ENCODE results near the gene CCDC121.
"Not testable (repeated sequence)": the region's sequence is repeated elsewhere in the genome, so short reads cannot be mapped to it uniquely, and the experiment has no call there.

Gene CCDC121

DNA sequence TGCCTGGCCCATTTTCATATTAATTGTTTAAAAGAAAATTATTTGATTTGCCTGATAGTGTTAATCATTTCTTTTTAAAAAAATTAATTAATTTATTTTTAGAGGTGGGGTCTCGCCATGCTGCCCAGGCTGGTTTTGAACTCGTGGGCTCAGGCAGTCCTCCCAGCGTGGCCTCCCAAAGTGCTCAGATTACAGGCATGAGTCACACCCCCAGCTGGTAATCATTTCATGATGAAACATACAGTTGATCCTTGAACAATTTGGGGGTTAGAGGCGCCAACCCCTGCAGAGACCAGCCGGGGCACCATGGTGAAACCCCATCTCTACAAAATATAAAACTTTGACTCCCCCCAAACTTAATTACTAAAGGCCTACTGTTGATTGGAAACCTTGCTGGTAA, 8.0 kb upstream of the CCDC121 start:
- no peak for DNase-seq (ENCODE audit: low read depth)

DNA sequence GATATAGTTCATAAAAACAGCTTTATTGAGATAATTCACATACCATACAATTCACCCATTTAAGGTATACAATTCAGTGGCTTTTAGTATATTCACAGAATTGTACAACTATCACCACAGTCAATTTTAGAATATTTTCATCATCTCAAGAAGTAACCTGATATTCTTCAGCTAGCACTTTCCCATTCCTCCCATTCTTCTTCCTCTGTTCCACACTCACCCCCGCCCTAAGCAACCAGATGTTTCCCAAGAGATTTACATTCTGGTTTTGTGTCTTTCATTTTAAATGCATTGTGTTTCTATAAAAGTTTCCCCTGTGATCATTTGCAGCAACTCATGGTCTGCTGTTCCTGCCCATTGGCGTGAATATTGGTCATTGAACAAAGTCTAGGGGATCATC, 5.5 kb upstream of the CCDC121 start:
- no peak for DNase-seq (ENCODE audit: low read depth)

DNA sequence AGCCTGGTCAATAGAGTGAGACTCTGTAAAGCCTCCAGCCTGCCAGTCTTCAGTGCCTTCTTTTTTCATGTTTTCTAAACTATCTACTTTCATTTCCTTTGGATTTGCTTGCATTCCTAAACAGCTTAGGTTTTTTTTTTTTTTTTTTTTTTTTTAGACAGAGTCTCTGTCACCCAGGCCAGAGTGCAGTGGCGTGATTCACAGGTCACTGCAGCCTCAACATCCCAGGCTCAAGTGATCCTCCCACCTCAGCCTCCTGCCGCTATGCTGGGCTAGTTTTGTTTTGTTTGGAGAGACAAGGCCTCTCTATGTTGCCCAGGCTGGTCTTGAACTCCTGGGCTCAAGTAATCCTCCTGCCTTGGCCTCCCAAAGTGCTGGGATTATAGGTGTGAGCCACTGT, 1.4 kb upstream of the CCDC121 start:
- DNase-seq (ENCODE audit: low read depth), result not testable (repeated sequence)

DNA sequence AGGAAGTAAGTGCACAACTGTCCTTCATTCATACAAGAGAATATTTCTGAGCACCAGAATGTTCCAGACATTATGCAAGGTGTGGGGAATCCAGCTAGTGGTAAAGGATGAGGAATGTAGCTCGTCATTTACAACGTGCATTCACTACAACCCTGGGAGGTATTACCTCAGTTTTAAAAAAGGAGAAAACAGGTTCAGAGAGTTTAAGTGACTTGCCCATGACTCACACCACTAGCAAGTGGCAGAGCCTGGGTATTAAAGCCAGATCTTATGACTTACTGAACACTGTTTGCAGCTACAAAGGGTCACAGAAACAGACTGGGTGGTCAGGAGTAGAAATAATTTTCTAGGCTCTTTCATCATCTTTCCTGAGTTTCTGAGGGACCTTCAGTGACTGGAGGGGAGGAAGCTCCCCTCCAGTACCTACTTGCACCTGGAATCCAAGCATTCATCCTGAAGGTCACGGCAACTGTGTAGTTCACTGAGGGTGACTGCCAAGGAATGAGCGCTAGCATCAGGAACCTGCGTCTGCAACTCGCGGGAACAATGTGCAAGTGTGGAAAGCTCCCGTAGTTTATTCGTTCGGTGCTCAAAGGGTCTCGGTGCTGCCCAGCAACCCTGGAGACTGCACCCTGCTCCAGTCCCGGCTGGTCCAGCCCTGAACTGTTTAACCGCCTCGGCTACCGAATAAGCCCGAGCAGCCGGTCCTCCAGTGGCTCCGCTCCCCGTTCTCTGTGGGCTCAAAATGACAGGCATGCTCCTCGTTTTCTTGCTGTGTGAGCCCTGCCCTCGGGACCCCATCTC, 647 bp downstream of the CCDC121 start:
- no peak for DNase-seq (ENCODE audit: low read depth)

DNA sequence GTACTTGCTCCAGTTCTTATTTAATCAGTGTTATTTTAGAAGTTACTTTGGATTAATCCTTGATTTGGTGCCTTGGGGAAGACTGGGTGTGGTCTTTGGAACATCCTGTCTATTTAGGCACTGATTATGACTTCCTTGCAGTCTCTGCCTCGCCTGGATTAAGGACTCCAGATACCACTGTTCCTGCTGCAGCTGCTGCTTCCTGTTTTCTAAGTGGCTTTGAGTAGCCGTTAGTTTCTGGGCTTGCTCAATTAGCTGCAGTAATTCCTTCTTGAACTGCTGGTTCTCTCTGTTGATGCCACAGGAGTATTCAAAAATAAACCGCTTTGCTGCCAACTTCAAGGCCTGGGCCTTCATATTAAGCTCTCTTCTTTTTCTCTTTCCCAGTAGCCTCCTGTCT, 1.9 kb downstream of the CCDC121 start:
- DNase-seq (ENCODE audit: low read depth), result not testable (repeated sequence)

DNA sequence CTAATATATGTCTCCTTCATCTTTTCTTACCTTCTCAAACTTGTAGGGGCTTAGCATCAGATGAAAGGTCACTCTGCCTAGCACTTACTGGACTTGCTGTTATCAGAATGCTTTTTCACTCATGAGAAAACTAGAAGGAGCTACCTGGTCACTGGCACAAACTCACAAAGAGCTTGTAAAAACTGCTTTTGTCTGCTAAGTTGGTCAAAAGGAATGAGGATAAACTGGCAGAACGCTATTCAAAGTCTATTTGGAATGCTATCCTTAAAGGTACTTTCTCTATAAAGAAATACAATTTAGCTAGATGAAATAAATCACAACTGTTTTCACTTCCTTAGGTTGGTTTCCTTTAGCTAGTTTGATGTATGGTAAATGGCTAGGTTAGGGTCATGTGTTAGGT, 2.5 kb downstream of the CCDC121 start:
- DNase-seq (ENCODE audit: low read depth), result not testable (repeated sequence)

DNA sequence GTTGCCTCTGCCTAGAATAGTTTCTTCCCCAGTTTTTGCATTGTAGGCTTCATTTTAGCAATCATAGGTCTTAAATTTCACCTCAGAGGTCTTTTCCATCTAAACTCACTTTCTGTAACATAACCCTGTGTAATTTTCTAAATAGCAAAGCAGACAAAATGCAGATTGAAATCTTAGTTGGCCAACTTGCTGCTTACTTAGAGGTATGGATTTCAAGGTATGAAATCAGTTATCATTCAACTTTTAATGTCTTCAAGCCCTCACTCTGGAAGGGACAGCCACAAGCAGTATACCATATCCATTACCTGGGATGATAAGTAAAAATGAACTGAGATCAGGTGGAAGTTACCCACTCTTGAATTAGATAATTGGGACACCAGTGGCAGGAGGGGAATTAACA, 3.9 kb downstream of the CCDC121 start:
- no peak for DNase-seq (ENCODE audit: low read depth)

DNA sequence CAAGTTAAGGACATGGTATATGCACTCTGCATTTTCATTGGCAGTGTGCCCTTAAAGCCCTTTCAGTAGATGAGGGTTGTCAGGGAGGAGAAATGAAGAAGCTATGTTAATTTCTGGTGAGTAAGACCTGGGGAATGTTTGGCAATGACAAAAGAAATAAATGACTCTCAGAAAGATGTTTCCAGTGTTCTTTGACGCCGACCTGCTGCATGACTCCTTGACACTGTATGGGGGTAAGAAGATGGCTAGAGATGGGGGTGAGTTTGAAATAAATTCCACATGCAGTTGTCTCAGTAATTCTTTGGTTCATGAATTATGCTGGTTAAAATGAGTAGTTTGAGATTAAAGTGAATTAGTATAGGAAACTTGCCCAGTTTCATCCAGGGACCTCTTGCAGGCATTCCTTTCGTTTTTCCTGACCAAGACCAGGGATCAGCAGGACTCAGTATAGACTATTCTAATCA, 5.9 kb downstream of the CCDC121 start:
- no peak for DNase-seq (ENCODE audit: low read depth)

DNA sequence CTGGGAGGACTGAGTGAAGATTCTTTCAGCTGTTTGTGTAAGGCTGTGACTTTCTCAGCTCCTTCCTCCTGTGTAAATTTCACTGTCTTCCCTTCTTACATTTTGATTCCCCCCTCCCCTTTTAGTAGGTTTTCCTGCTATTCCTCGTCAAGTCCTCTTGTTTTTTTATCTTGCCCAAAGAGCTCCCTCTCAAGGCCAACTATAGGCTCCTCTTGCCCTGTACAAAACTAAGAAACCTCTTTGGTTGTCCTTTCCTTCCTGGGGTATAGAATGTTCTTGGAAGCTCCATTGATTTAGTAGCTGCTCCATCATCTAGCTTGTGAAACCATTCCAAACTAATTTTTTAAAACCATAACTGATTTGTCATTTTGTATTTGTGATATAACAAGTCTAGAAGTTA, 7.3 kb downstream of the CCDC121 start:
- DNase-seq (ENCODE audit: low read depth), result no peak

DNA sequence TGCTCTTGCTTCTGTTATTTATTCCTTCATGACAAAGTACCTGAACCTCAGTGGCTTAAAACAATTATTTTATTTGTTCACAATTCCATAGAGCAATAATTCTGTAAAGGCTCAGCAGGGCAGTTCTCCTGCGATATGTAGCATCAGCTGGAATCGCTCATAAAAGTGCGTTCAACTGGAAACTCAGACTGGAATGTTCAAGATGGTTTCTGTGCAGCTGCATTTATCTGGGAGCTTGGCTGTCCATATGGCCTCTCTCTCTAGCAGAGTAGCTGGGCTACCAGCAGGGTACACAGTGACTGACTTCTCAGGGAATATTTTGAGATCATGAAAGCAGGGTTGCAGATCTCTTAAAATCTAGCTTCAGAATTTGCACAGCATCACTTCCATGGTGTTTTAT, 13.5 kb downstream of the CCDC121 start:
- no peak for DNase-seq (ENCODE audit: low read depth)

DNA sequence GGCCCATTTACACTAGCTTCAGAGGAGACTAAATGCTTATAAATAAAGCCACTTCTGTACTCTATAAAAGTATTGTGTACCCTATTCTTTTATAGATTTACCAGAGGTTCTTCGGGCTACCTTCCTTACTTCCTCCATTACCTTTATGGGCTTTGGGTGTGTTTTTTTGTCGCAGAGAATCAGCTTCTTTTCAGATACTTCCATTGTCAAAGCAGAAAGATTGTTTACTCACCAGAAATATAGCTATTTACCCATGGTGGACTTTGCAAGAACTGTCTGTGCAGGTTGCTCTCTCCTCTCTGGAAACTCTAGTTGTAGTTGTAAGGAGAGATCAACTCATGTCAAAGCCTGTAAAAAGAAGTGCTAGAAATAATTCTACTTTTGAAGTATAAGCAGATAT, 14.8 kb downstream of the CCDC121 start:
- DNase-seq (ENCODE audit: low read depth), result no peak

DNA sequence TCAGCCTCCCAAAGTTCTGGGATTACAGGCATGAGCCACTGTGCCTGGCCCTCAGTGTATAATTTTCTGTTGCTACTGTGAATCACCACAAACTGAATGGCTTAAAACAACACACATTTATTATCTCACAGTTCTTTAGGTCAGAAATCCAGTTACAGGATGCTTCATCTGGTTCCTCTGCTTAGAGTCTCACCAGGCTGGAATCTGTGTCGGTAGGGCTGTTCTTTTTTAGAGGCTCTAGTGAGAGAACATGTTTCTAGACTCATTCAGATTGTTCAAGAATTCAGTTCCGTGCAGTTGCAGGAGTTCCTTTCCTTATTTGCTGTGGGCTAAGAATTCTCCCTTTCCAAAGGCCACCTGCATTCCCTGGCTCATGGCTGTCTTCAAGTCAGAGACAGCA, 22.2 kb downstream of the CCDC121 start:
- DNase-seq (ENCODE audit: low read depth), result no peak

DNA sequence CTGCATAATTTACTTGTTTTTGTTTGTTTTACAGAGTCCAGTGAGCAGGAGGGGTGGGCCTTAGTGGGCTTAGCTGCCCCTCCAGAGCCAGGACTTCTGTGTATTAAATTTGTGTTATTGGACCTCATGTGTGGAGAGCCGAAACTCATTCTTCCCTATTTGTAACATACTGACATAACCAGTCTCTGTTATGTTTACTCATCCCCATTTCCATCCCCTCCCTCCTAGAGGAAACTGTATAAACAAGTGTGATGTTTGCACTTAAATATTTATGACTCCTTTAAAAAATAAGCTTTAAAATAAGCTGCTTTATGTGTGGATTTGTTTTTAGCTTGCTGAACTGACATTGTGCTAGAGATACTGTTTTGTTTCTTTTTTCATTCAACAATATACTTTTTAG, 32.2 kb downstream of the CCDC121 start:
- DNase-seq (ENCODE audit: low read depth), result no peak

DNA sequence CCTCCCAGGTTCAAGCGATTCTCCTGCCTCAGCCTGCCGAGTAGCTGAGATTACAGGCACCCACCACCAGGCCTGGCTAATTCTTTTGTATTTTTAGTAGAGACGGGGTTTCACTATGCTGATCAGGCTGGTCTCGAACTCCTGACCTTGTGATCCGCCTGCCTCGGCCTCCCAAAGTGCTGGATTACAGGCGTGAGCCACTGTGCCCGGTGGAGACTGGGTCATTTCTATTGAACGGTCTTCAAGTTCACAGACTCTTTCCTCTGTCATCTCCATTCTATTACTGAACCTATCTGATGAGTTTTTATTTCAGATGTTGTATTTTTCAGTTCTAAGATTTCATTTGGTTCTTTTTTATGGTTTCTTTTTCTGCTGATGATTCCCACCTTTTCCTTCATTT, 33.4 kb downstream of the CCDC121 start:
- DNase-seq (ENCODE audit: low read depth), result not testable (repeated sequence)

DNA sequence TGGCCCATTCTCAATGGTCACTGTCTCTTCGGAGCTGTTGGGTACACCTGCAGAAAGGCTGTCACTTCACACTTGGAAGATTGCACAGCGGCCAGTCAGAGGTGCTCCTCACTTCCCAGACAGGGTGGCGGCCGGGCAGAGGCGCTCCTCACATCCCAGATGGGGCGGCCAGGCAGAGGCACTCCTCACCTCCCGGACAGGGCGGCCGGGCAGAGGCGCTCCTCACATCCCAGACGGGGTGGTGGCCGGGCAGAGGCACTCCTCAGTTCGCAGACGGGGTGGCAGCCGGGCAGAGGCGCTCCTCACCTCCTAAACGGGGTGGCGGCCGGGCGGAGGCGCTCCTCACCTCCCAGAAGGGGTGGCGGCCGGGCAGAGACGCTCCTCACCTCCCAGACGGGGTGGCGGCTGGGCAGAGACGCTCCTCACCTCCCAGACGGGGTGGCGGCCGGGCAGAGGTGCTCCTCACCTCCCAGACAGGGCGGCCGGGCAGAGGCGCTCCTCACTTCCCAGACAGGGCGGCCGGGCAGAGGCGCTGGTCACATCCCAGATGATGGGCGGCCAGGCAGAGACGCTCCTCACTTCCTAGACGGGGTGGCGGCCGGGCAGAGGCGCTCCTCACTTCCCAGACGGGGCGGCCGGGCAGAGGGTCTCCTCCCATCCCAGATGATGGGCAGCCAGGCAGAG, 34.6 kb downstream of the CCDC121 start:
- DNase-seq (ENCODE audit: low read depth), result not testable (repeated sequence)

DNA sequence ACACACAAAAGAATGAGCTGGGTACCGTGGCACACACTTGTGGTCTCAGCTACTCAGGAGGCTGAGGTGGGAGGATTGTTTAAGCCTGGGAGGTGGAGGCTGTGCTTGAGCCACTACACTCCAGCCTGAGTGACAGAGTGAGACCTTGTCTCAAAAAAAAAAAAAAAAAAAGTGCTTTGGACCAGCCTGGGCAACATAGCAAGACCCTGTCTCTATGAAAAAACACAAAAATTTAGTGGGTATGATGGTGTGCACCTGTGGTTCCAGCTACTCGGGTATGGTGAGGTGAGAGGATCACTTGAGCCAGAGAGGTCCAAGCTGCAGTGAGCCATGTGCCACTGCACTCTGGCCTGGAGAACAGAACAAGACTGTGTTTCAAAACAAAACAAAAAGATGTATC, 35.6 kb downstream of the CCDC121 start:
- no peak for DNase-seq (ENCODE audit: low read depth)

DNA sequence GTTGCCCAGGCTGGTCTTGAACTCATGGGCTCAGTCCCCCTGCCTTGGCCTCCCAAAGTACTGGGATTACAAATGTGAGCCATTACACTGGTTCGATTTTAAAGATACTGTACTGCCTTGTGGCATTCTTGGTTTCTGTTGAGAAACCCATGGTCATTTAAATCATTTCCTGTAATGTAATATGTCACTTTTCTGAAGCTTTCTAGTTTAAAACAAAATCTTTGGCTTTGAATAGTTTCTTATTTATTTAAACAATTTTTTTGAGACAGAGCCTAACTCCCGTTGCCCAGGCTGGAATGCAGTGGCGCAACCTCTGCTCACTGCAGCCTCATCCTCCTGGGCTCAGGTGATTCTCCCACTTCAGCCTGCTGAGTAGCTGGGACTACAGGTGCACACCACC, 37.1 kb downstream of the CCDC121 start:
- DNase-seq (ENCODE audit: low read depth), result no peak

DNA sequence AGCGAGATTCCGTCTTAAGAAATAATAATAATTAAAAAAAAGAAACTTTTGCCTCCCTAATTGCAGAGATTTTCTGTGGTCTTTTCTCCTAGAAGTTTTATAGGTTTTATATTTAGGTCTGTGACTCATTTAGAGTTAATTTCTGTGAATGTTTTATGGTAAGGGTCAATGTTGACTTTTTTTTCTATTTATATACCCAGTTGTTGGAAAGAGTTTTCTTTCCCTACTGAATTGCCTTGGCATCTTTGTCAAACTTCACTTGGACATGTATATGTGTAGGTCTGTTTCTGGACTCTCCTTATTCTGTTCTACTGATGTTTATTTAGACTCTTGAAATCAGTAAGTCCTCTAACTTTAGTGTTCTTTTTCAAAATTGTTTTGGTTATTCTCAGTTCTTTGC, 40.5 kb downstream of the CCDC121 start:
- no peak for DNase-seq (ENCODE audit: low read depth)

DNA sequence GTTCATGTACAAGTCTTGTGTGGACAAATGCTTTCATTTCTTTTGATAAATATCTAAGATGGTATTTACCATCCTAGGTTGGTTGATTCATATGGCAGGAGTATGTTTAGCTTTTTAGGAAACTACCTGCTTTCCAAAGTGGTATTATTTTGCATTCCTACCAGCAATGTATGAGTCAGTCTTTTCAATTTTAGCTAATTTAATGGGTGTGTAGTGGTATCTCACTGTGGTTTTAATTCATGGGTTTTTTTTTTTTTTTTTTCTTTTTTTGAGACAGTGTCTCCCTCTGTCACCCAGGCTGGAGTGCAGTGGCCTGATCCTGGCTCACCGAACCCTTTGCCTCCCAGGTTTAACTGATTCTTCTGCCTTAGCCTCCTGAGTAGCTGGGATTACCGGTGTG, 41.8 kb downstream of the CCDC121 start:
- no peak for DNase-seq (ENCODE audit: low read depth)

DNA sequence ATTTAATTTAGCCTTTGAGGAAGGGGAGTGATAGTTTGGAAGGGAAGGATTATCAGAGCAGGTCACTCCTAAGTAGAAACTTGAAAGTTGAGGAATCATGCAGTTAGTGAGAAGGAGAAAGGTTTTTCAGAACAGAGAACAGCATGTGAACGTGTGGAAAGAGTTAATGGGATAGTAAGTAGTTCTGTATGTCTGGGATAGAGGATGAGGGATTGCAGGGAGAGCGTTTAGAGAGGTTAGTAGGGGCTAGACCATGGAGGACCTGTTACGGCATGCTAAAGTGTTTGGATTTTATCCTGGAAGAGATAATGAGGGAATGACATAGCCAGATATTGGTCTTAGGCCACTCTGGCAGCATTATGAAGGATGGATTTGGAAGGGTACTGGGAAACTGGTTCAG, 44.2 kb downstream of the CCDC121 start:
- DNase-seq (ENCODE audit: low read depth), result no peak

DNA sequence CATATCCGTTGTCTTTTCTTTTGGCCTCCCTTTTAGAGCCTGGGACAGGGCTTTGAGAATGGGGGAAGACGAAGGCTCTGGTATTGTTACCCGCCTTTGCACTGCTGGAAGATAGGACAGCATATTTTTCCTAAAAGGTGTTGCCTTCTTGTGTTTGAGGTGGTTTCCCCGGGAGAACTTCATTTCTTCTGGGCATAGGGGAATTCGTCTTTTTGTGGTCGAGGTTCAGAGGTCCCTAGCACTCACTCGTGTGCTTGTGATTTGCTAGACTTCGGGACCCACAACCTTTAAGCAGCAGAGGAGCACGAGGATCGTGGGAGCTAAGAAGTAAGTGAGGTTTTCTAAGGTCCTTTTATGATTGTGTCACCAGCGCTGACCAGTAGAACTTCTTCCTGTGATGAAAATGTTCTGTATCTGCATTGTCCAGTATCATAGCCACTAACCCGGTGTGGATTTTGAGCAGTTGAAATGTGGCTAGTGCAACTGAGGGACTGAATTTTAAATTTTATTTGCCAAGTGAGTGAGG, 45.4 kb downstream of the CCDC121 start:
- DNase-seq (ENCODE audit: low read depth), result no peak

DNA sequence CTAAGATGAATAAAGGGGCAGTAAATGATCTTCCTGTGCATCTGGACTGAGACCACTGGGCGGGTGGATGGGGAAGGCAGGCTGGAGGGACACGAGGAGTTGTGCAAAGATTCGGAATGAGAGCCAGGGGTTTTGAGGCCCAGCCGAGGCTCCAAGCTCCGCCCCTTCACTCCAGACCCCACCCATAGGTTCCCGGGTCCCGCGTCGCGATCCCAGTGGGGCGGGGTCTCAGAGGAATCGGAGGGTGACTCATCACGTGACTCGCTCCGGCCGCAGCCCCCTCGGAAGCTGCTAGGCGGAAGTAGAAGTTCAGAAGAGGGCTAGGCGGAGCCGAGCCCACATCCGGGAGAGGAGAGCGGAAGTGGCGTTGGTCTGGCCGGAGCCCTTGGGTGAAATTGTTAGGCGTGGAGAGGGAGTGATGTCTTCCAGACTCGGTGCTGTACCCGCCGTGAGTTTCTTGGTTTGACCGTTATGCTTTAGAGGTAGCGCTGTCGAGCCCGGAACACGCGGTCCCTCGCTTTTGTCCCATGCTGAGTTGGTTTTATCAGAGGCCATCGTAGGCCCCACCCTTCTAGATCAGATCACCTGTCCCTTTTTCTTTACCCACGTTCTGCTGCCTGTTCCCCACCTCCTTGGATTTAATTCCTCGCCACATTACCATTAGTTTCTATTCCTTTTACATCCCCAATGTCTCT, 46.0 kb downstream of the CCDC121 start, which contains the start of gene ZNF512:
ZNF512 (plus strand) TSS at position 348 of the 695 bp plus-strand sequence; CDS start at position 419, 71 bp downstream.
- peak; percentile 56 for DNase-seq (ENCODE audit: low read depth)

All from stimulated activated CD8-positive, alpha-beta memory T cell treated with anti-CD3 and anti-CD28 coated beads, Interleukin-7, amount 100 ng/mL, for 24 hours (primary cell).